DOHH2 (cell line): ENCODE results near the gene IFT122.
"Not testable (repeated sequence)": the region's sequence is repeated elsewhere in the genome, so short reads cannot be mapped to it uniquely, and the experiment has no call there.

Experiments
- CTCF ChIP-seq: fragments of 200-600 bp; sonication (generic); IDR thresholded peaks from one replicate; pipeline ENCODE4 v1.5.1; 2014; ENCODE audit warnings: antibody characterized with exemption, mild to moderate bottlenecking, low read depth, low read length; ENCODE audit not compliant: poor library complexity, severe bottlenecking
- EZH2phosphoT487 ChIP-seq: fragments of 200-600 bp; sonication (generic); IDR thresholded peaks from 2 replicates; pipeline ENCODE4 v1.6.1; 2017; ENCODE audit warnings: borderline replicate concordance, mild to moderate bottlenecking, antibody characterized with exemption, low read length, moderate library complexity, mixed read lengths

DNA sequence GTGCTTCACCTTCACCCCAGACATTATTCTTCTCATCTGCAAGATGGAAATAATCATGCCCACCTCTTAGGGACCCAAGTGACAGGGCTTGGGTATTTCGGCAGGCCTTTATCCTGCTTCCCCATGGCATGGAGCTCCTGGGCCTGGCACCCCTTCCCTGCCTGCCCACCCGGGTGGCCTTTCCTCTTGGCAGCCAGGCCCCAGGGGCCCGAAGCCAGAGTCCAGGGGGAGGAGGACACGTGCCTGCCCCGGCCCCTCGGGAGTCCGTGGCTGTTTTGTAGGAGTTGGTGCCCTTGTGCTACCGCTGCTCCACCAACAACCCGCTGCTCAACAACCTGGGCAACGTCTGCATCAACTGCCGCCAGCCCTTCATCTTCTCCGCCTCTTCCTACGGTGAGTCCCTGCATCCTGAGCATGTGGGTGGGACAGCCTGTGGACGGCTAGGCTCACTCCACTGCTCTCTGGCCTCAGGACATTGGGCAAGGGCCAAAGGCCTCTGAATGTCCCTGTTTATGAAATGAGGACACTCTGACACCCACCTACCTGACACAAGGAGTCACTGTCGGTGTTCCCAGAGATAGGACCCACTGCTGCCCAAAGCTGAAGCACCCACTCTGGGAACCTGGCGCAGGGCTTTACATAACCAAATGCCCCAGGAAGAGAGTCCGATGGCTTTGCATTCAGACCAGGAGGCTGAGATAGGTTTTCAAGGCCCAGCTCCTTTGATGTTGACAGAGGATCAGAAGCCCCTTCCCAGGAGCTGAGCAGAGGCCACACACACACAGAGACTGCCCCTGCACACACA, 46.1 kb upstream of the IFT122 start:
- TF ChIP-seq CTCF, EZH2phosphoT487: not testable (repeated sequence)
